GM12864 (cell line): Measurements from ENCODE around the gene DCBLD2.

Experiments used
- DNase-seq: peaks from one replicate; pipeline ENCODE4 v3.0.0-alpha.2; 2011; ENCODE audit warnings: low read depth
- H3K4me3 ChIP-seq: 2 replicates; pipeline ENCODE4 v1.5.1; 2011; ENCODE audit warnings: mild to moderate bottlenecking, low read depth, low read length, control low read depth
- CTCF ChIP-seq: IDR thresholded peaks from 2 replicates; pipeline ENCODE4 v1.5.1; 2011; ENCODE audit warnings: low read depth, mild to moderate bottlenecking, moderate library complexity, low read length, control low read depth, inconsistent platforms; ENCODE audit errors: missing control alignments

DCBLD2 gene

GRCh38 chr3:98903099-98903498 lies 1.6 kb upstream of the DCBLD2 start:
- no peak overlapping the region for H3K4me3 ChIP-seq
- no peak for TF ChIP-seq CTCF
- no peak for DNase-seq

GRCh38 chr3:98902351-98902740 lies 851 bp upstream of the DCBLD2 start:
- no peak for DNase-seq
- no peak for TF ChIP-seq CTCF
- H3K4me3 ChIP-seq: peak overlapping the region; percentile 52

GRCh38 chr3:98901119-98901391 lies 440 bp downstream of the DCBLD2 start:
- no peak for TF ChIP-seq CTCF
- H3K4me3 ChIP-seq: peak overlapping the region; percentile 95
- DNase-seq: no peak

GRCh38 chr3:98900265-98901118 lies 1.0 kb downstream of the DCBLD2 start:
- TF ChIP-seq CTCF: no peak
- peak overlapping the region; percentile 95 for H3K4me3 ChIP-seq

GRCh38 chr3:98897701-98898100 lies 3.8 kb downstream of the DCBLD2 start:
- DNase-seq: no peak
- no peak for TF ChIP-seq CTCF

More at GRCh38 chr3:98900265-98901118, 1.0 kb downstream of the DCBLD2 start:
- no peak for DNase-seq

GRCh38 chr3:98894791-98895576 lies 6.5 kb downstream of the DCBLD2 start:
- TF ChIP-seq CTCF: no peak
- no peak for DNase-seq
- no peak overlapping the region for H3K4me3 ChIP-seq

More at GRCh38 chr3:98897701-98898100, 3.8 kb downstream of the DCBLD2 start:
- no peak overlapping the region for H3K4me3 ChIP-seq
